Smooth muscle cell (in vitro differentiated cells): ENCODE data around the gene SPHK2. TPM values are rescaled to one million over a fixed set of nuclear protein-coding genes. Genes with fewer than 3 reads are reported as not detected.

Experiments
- DNase-seq: peaks from one replicate; lab custom pipeline; 2025; ENCODE audit not compliant: unreplicated experiment; lab: John Stamatoyannopoulos, UW
- H2AFZ ChIP-seq: fragments of 200-600 bp; sonication (generic); 2 replicates; pipeline ENCODE4 v1.6.0; 2016; ENCODE audit warnings: antibody characterized with exemption, low read depth, mild to moderate bottlenecking
- H3F3A ChIP-seq: fragments of 200-600 bp; sonication (generic); 2 replicates; pipeline ENCODE4 v1.6.0; 2017; ENCODE audit warnings: antibody characterized with exemption, low read depth
- H3K27ac ChIP-seq: fragments of 200-600 bp; sonication (generic); 2 replicates; pipeline ENCODE4 v1.5.1; 2016; ENCODE audit warnings: low read depth, mild to moderate bottlenecking
- H3K27me3 ChIP-seq: fragments of 200-600 bp; sonication (generic); 2 replicates; pipeline ENCODE4 v1.6.1; 2016; ENCODE audit warnings: low read depth, mild to moderate bottlenecking
- H3K36me3 ChIP-seq: fragments of 200-600 bp; sonication (generic); 2 replicates; pipeline ENCODE4 v1.5.1; 2016; ENCODE audit warnings: low read depth
- H3K4me1 ChIP-seq: fragments of 200-600 bp; sonication (generic); 2 replicates; pipeline ENCODE4 v1.5.1; 2016; ENCODE audit warnings: low read depth
- H3K4me2 ChIP-seq: fragments of 200-600 bp; sonication (generic); 2 replicates; pipeline ENCODE4 v1.6.0; 2016; ENCODE audit warnings: mild to moderate bottlenecking
- H3K4me3 ChIP-seq: fragments of 200-600 bp; sonication (generic); 2 replicates; pipeline ENCODE4 v1.5.1; 2016; ENCODE audit warnings: mild to moderate bottlenecking
- H3K79me2 ChIP-seq: fragments of 200-600 bp; sonication (generic); 2 replicates; pipeline ENCODE4 v1.6.0; 2016; ENCODE audit warnings: low read depth, mild to moderate bottlenecking
- H3K9ac ChIP-seq: fragments of 200-600 bp; sonication (generic); 2 replicates; pipeline ENCODE4 v1.6.0; 2016; ENCODE audit warnings: low read depth
- H3K9me3 ChIP-seq: fragments of 200-600 bp; sonication (generic); replicated peaks from 2 replicates; pipeline ENCODE4 v1.5.1; 2016; ENCODE audit warnings: low read depth
- H4K20me1 ChIP-seq: fragments of 200-600 bp; sonication (generic); 2 replicates; pipeline ENCODE4 v1.6.0; 2016; ENCODE audit warnings: low read depth
- CTCF ChIP-seq: fragments of 200-600 bp; sonication (generic); IDR thresholded peaks from 2 replicates; pipeline ENCODE4 v1.5.1; 2017; ENCODE audit warnings: borderline replicate concordance, mild to moderate bottlenecking, antibody characterized with exemption; ENCODE audit not compliant: insufficient read depth, poor library complexity, severe bottlenecking
- WGBS: methylation state at CpG from one replicate; pipeline ENCODE4 v1.1.7; 2016; ENCODE audit warnings: low lambda C conversion rate; 5-methylcytosine and 5-hydroxymethylcytosine counted together
- polyA plus RNA-seq: library from polyadenylated mRNA; unstranded; fragments of >200 nt; fragmentation: Nextera tagmentation; extraction: Ambion mirVana; gene quantifications from 2 replicates; pipeline ENCODE4 v1.2.1, GENCODE V29; 2016
- total RNA-seq: library from RNA; depleted of rRNA; stranded (reverse); fragments of >200 nt; gene quantifications from 2 replicates; pipeline ENCODE4 v1.2.3, GENCODE V29; 2014

SPHK2 gene
- total and polyA plus RNA-seq, 2 experiments from 2014 or later: 8.2 to 9.3 TPM

GRCh38 chr19:48598996-48599700, 20.2 kb upstream of the SPHK2 start:
- H3K4me1 ChIP-seq: no peaks in the 10 kb centered on the region
- no peak overlapping the region for H3K9ac ChIP-seq
- H3K27me3 ChIP-seq: no peaks in the 10 kb centered on the region
- 82% methylated on average over 27 of the region's 30 CpGs for WGBS
- no peak overlapping the region for H3K27ac ChIP-seq
- TF ChIP-seq CTCF: no peak
- no peak overlapping the region for H3K4me2 ChIP-seq
- H3K36me3 ChIP-seq: no peaks in the 10 kb centered on the region
- no peak overlapping the region for H3K4me3 ChIP-seq
- H3K9me3 ChIP-seq: no peaks in the 10 kb centered on the region
- no peaks in the 10 kb centered on the region for H3K79me2 ChIP-seq
- no peak overlapping the region for H2AFZ ChIP-seq
- no peaks in the 10 kb centered on the region for H4K20me1 ChIP-seq
- H3F3A ChIP-seq: no peaks in the 10 kb centered on the region
- DNase-seq: no peak

- no peak for TF ChIP-seq CTCF
- Histone ChIP-seq H3K27ac (no peak overlapping the region), H4K20me1 (no peaks in the 10 kb centered on the region), H3K4me3 (no peak overlapping the region), H3K4me1 (no peaks in the 10 kb centered on the region), H3F3A (no peaks in the 10 kb centered on the region), H3K4me2 (no peak overlapping the region), H3K36me3 (no peaks in the 10 kb centered on the region), H3K27me3 (no peaks in the 10 kb centered on the region), H3K9me3 (no peaks in the 10 kb centered on the region), H3K9ac (no peak overlapping the region), H3K79me2 (no peaks in the 10 kb centered on the region), H2AFZ (no peak overlapping the region)
- 91% methylated on average over 15 of the region's 21 CpGs for WGBS
- no peak for DNase-seq
Observed at GRCh38 chr19:48600679-48601417, 18.5 kb upstream of the SPHK2 start.

- Histone ChIP-seq H3K27ac (no peak overlapping the region), H2AFZ (no peak overlapping the region), H3K9me3 (no peaks in the 10 kb centered on the region), H3K36me3 (no peaks in the 10 kb centered on the region), H4K20me1 (no peaks in the 10 kb centered on the region), H3F3A (no peaks in the 10 kb centered on the region), H3K4me1 (no peaks in the 10 kb centered on the region), H3K9ac (no peak overlapping the region), H3K4me2 (no peak overlapping the region), H3K79me2 (no peaks in the 10 kb centered on the region), H3K4me3 (no peak overlapping the region), H3K27me3 (no peaks in the 10 kb centered on the region)
- no peak for TF ChIP-seq CTCF
- DNase-seq: no peak
- WGBS: 93% methylated on average over 9 of the region's 9 CpGs
Observed at GRCh38 chr19:48603001-48603400, 16.3 kb upstream of the SPHK2 start.

- Histone ChIP-seq H4K20me1 (no peaks in the 10 kb centered on the region), H3K9me3 (no peaks in the 10 kb centered on the region), H3K4me3 (no peak overlapping the region), H3K4me2 (no peak overlapping the region), H3K4me1 (no peaks in the 10 kb centered on the region), H3K27ac (no peak overlapping the region), H3K79me2 (no peaks in the 10 kb centered on the region), H3K27me3 (no peaks in the 10 kb centered on the region), H3K9ac (no peak overlapping the region), H3K36me3 (no peaks in the 10 kb centered on the region), H3F3A (no peaks in the 10 kb centered on the region), H2AFZ (no peak overlapping the region)
- DNase-seq: no peak
- no peak for TF ChIP-seq CTCF
- WGBS: 99% methylated on average over 24 of the region's 39 CpGs
Observed at GRCh38 chr19:48603449-48603848, 15.9 kb upstream of the SPHK2 start.
